SK-N-SH (cell line): ENCODE data around the gene LENG9. TPM values are rescaled to one million over a fixed set of nuclear protein-coding genes. Genes with fewer than 3 reads are reported as not detected.

ENCODE experiments used
- CTCF ChIA-PET: fragments of 300-600, 350-600 bp; formaldehyde crosslinking; extraction: SDS; loops from one replicate; lab custom pipeline; 2021; lab: Yijun Ruan, JAX
- POLR2A ChIA-PET: fragments of 350-600 bp; sonication (Branson Sonifier 250); formaldehyde crosslinking; extraction: SDS; loops from one replicate; lab custom pipeline; 2020; ENCODE audit warnings: antibody characterized with exemption, inconsistent platforms; lab: Yijun Ruan, JAX
- DNase-seq: peaks from one replicate; pipeline ENCODE4 v3.0.0; 2012
- H2AFZ ChIP-seq: fragments of 200-600 bp; sonication (generic); 2 replicates; pipeline ENCODE4 v1.8.1; 2016; ENCODE audit warnings: antibody characterized with exemption, mild to moderate bottlenecking, low read depth
- H3F3A ChIP-seq: fragments of 200-600 bp; sonication (generic); replicated peaks from 2 replicates; pipeline ENCODE3; 2016; ENCODE audit warnings: antibody characterized with exemption, mild to moderate bottlenecking; ENCODE audit not compliant: insufficient read depth
- H3K27ac ChIP-seq, 2 experiments: fragments of 200-500 bp in 1 of 2; fragments of 200-600 bp in 1 of 2; sonication (Bioruptor generic) in 1 of 2; sonication (generic), shearing (Covaris generic) in 1 of 2; 2 replicates each; pipeline versions ENCODE4 v1.5.1 to v1.6.1; 2014 to 2016; ENCODE audit warnings: low read depth in 2 of 2, inconsistent platforms in 1 of 2, low read length in 1 of 2, mild to moderate bottlenecking in 1 of 2, mixed read lengths in 1 of 2
- H3K27me3 ChIP-seq: fragments of 200-600 bp; sonication (generic), shearing (Covaris generic); 2 replicates; pipeline ENCODE4 v1.6.1; 2016; ENCODE audit warnings: mixed run types; ENCODE audit not compliant: insufficient read depth
- H3K36me3 ChIP-seq, 2 experiments: fragments of 200-500 bp in 1 of 2; fragments of 200-600 bp in 1 of 2; sonication (Bioruptor generic) in 1 of 2; sonication (generic) in 1 of 2; replicated peaks in 1 of 2; 2 replicates each; pipeline versions ENCODE3 to v1.5.1; 2014 to 2016; ENCODE audit warnings: low read length in 1 of 2, mild to moderate bottlenecking in 1 of 2; ENCODE audit not compliant: insufficient read depth in 2 of 2, control insufficient read depth in 1 of 2
- H3K4me1 ChIP-seq, 2 experiments: fragments of 200-500 bp in 1 of 2; fragments of 200-600 bp in 1 of 2; sonication (Bioruptor generic) in 1 of 2; sonication (generic), shearing (Covaris generic) in 1 of 2; 2 replicates each; pipeline versions ENCODE4 v1.5.1 to v1.6.1; 2014 to 2016; ENCODE audit warnings: low read depth in 1 of 2, low read length in 1 of 2, mixed run types in 1 of 2; ENCODE audit not compliant: insufficient read depth in 2 of 2, control insufficient read depth in 1 of 2
- H3K4me2 ChIP-seq: fragments of 200-600 bp; sonication (generic), shearing (Covaris generic); 2 replicates; pipeline ENCODE4 v1.6.1; 2017; ENCODE audit warnings: mixed run types
- H3K4me3 ChIP-seq, 2 experiments: fragments of 200-500 bp in 1 of 2; fragments of 200-600 bp in 1 of 2; sonication (Bioruptor generic) in 1 of 2; sonication (generic), shearing (Covaris generic) in 1 of 2; 2 replicates each; pipeline versions ENCODE4 v1.5.1 to v1.8.1; 2014 to 2016; ENCODE audit warnings: low read depth in 2 of 2, inconsistent platforms in 1 of 2, low read length in 1 of 2, mild to moderate bottlenecking in 1 of 2, mixed read lengths in 1 of 2, moderate library complexity in 1 of 2
- H3K79me2 ChIP-seq: fragments of 200-600 bp; sonication (generic); 2 replicates; pipeline ENCODE4 v1.8.1; 2017; ENCODE audit warnings: mild to moderate bottlenecking; ENCODE audit not compliant: insufficient read depth
- H3K9ac ChIP-seq: fragments of 200-600 bp; sonication (generic); 2 replicates; pipeline ENCODE4 v1.6.1; 2017; ENCODE audit warnings: mixed run types
- H3K9me2 ChIP-seq: fragments of 200-600 bp; sonication (generic); 2 replicates; pipeline ENCODE4 v1.6.1; 2017; ENCODE audit warnings: mixed run types
- H3K9me3 ChIP-seq: fragments of 200-600 bp; sonication (generic); 2 replicates; pipeline ENCODE4 v1.6.1; 2017; ENCODE audit warnings: mixed run types, mild to moderate bottlenecking, moderate library complexity
- H4K20me1 ChIP-seq: fragments of 200-600 bp; sonication (generic); 2 replicates; pipeline ENCODE4 v1.6.1; 2017; ENCODE audit warnings: mild to moderate bottlenecking, mixed run types; ENCODE audit not compliant: insufficient read depth
- ELF1 ChIP-seq: IDR thresholded peaks from 2 replicates; pipeline ENCODE4 v1.4.0; 2012
- FOSL2 ChIP-seq: IDR thresholded peaks from 2 replicates; pipeline ENCODE4 v1.4.0; 2012; ENCODE audit warnings: low read depth, mild to moderate bottlenecking, moderate library complexity, borderline replicate concordance
- FOXM1 ChIP-seq: IDR thresholded peaks from 2 replicates; pipeline ENCODE4 v1.4.0; 2012; ENCODE audit warnings: low read depth, mild to moderate bottlenecking
- GABPA ChIP-seq: IDR thresholded peaks from 2 replicates; pipeline ENCODE4 v1.4.0; 2012; ENCODE audit warnings: low read depth, mild to moderate bottlenecking
- IRF3 ChIP-seq: fragments of 150-350 bp; IDR thresholded peaks from 2 replicates; pipeline ENCODE4 v1.6.1; 2016; ENCODE audit warnings: mild to moderate bottlenecking, low read depth, low read length
- MEF2A ChIP-seq: IDR thresholded peaks from 2 replicates; pipeline ENCODE4 v1.4.0; 2012; ENCODE audit warnings: low read depth, borderline replicate concordance
- NFIC ChIP-seq: IDR thresholded peaks from 2 replicates; pipeline ENCODE4 v1.4.0; 2012; ENCODE audit warnings: borderline replicate concordance
- REST ChIP-seq: IDR thresholded peaks from 2 replicates; pipeline ENCODE4 v1.6.1; 2012; ENCODE audit warnings: mild to moderate bottlenecking, low read depth, low read length, moderate library complexity
- RFX5 ChIP-seq: IDR thresholded peaks from 2 replicates; pipeline ENCODE4 v1.6.1; 2012; ENCODE audit warnings: mild to moderate bottlenecking, improper control_type of control experiment, low read length
- RXRA ChIP-seq: IDR thresholded peaks from 2 replicates; pipeline ENCODE4 v1.4.0; 2012; ENCODE audit warnings: low read depth, mild to moderate bottlenecking, borderline replicate concordance
- SIN3A ChIP-seq: IDR thresholded peaks from 2 replicates; pipeline ENCODE4 v1.6.1; 2012; ENCODE audit warnings: low read depth, mild to moderate bottlenecking, low read length, moderate library complexity, borderline replicate concordance
- SMC3 ChIP-seq: IDR thresholded peaks from 2 replicates; pipeline ENCODE4 v1.6.1; 2012; ENCODE audit warnings: low read depth, low read length, improper control_type of control experiment
- TAF1 ChIP-seq: IDR thresholded peaks from 2 replicates; pipeline ENCODE4 v1.6.1; 2012; ENCODE audit warnings: low read depth, mild to moderate bottlenecking, low read length, moderate library complexity, borderline replicate concordance
- TEAD4 ChIP-seq: IDR thresholded peaks from 2 replicates; pipeline ENCODE4 v1.4.0; 2012; ENCODE audit warnings: mild to moderate bottlenecking, borderline replicate concordance; ENCODE audit not compliant: insufficient read depth
- USF2 ChIP-seq: fragments of 150-350 bp; IDR thresholded peaks from 2 replicates; pipeline ENCODE4 v1.6.1; 2017; ENCODE audit warnings: antibody characterized with exemption, low read length, low read depth, borderline replicate concordance
- YY1 ChIP-seq: IDR thresholded peaks from 2 replicates; pipeline ENCODE4 v1.4.0; 2012; ENCODE audit warnings: low read depth, mild to moderate bottlenecking
- WGBS: methylation state at CpG from one replicate; pipeline ENCODE4 v1.1.6; 2017; ENCODE audit warnings: low lambda C conversion rate; 5-methylcytosine and 5-hydroxymethylcytosine counted together
- polyA plus RNA-seq, 3 experiments: library from polyadenylated mRNA; depleted of rRNA; stranded (reverse); fragments of >200 nt; gene quantifications; 2 replicates each; pipeline ENCODE4 v1.2.3, GENCODE V29; 2012
- TF ChIP-seq, protein P1 (sequence below): IDR thresholded peaks from 2 replicates; pipeline ENCODE4 v1.4.0; 2012; ENCODE audit warnings: low read depth, borderline replicate concordance
- TF ChIP-seq, protein P2 (sequence below): IDR thresholded peaks from 2 replicates; pipeline ENCODE4 v1.4.0; 2012; ENCODE audit warnings: low read depth, borderline replicate concordance

The LENG9 gene
- polyA plus RNA-seq, 1 of the 3 experiments (the other 2 are of a cell fraction): 0.20 TPM

DNA sequence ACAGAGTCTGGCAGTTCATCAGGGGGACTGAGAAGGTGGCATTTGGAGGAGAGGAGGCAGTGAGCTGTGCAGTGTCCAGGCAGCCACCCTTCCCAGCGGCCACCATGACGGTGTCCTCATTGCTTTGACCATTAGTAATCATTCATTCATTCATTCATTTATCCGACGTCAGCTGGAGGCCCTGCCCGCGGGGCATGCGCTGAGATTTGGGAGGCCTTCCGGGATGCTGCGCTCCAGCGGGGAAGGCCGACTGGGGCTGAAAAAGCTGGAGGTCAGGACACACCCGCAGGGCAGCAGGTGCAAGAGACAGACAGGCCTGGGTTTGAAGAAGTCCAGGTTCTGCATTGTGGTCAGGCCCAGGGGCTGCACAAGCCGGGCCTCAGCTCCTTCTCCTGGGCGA, 39.4 kb downstream of the LENG9 start:
- no peaks in the 10 kb centered on the region for H3K4me1 ChIP-seq
- no peaks in the 10 kb centered on the region for H3K79me2 ChIP-seq
- no peak overlapping the region for H2AFZ ChIP-seq
- no peak overlapping the region for H3K4me2 ChIP-seq
- CTCF ChIA-PET: no interaction called here
- H3K9me3 ChIP-seq: no peaks in the 10 kb centered on the region
- peaks cover 94% of the 10 kb centered on the region for H3K27me3 ChIP-seq
- H3K36me3 ChIP-seq: no peaks in the 10 kb centered on the region
- DNase-seq: no peak
- no peaks in the 10 kb centered on the region for H3K9me2 ChIP-seq
- no peaks in the 10 kb centered on the region for H4K20me1 ChIP-seq
- no peak overlapping the region for H3K27ac ChIP-seq
- H3K9ac ChIP-seq: no peak overlapping the region
- POLR2A ChIA-PET: no interaction called here
- 53% methylated on average over 2 of the region's 14 CpGs for WGBS
- TF ChIP-seq GABPA: no peak
- TF ChIP-seq FOXM1: no peak
- TF ChIP-seq, protein P1, sequence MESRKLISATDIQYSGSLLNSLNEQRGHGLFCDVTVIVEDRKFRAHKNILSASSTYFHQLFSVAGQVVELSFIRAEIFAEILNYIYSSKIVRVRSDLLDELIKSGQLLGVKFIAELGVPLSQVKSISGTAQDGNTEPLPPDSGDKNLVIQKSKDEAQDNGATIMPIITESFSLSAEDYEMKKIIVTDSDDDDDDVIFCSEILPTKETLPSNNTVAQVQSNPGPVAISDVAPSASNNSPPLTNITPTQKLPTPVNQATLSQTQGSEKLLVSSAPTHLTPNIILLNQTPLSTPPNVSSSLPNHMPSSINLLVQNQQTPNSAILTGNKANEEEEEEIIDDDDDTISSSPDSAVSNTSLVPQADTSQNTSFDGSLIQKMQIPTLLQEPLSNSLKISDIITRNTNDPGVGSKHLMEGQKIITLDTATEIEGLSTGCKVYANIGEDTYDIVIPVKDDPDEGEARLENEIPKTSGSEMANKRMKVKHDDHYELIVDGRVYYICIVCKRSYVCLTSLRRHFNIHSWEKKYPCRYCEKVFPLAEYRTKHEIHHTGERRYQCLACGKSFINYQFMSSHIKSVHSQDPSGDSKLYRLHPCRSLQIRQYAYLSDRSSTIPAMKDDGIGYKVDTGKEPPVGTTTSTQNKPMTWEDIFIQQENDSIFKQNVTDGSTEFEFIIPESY: no peak
- TF ChIP-seq, protein P2, sequence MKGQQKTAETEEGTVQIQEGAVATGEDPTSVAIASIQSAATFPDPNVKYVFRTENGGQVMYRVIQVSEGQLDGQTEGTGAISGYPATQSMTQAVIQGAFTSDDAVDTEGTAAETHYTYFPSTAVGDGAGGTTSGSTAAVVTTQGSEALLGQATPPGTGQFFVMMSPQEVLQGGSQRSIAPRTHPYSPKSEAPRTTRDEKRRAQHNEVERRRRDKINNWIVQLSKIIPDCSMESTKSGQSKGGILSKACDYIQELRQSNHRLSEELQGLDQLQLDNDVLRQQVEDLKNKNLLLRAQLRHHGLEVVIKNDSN: no peak
- TF ChIP-seq FOSL2: no peak
- no peak for TF ChIP-seq SIN3A
- TF ChIP-seq RFX5: no peak
- no peak for TF ChIP-seq TAF1
- TF ChIP-seq USF2: no peak
- TF ChIP-seq NFIC: no peak
- TF ChIP-seq SMC3: no peak
- no peak for TF ChIP-seq REST
- TF ChIP-seq IRF3: no peak
- TF ChIP-seq YY1: no peak
- no peak for TF ChIP-seq ELF1
- TF ChIP-seq RXRA: no peak
- no peak for TF ChIP-seq MEF2A
- TF ChIP-seq TEAD4: no peak
- H3K4me3 ChIP-seq: no peak overlapping the region
- H3F3A ChIP-seq: no peaks in the 10 kb centered on the region
